Hepatocyte (in vitro differentiated cells): ENCODE results near the gene KRTAP10-1. TPM values are rescaled to one million over a fixed set of nuclear protein-coding genes. Genes with fewer than 3 reads are reported as not detected.

Experiments used
- DNase-seq: peaks from one replicate; pipeline ENCODE4 v3.0.0-alpha.2; 2016; ENCODE audit warnings: low spot score
- H2AFZ ChIP-seq: fragments of 200-600 bp; sonication (generic); 2 replicates; pipeline ENCODE4 v1.6.0; 2016; ENCODE audit warnings: antibody characterized with exemption, mild to moderate bottlenecking
- H3K27ac ChIP-seq: fragments of 200-600 bp; sonication (generic); 2 replicates; pipeline ENCODE4 v1.5.1; 2016; ENCODE audit warnings: mild to moderate bottlenecking
- H3K27me3 ChIP-seq: fragments of 200-600 bp; sonication (generic); 2 replicates; pipeline ENCODE4 v1.6.1; 2016
- H3K36me3 ChIP-seq: fragments of 200-600 bp; sonication (generic); replicated peaks from 2 replicates; pipeline ENCODE4 v1.5.1; 2016; ENCODE audit warnings: low read depth; ENCODE audit not compliant: insufficient read depth
- H3K4me1 ChIP-seq: fragments of 200-600 bp; sonication (generic); 2 replicates; pipeline ENCODE4 v1.5.1; 2016; ENCODE audit warnings: mild to moderate bottlenecking, moderate library complexity; ENCODE audit not compliant: insufficient read depth
- H3K4me2 ChIP-seq: fragments of 200-600 bp; sonication (generic); 2 replicates; pipeline ENCODE4 v1.6.0; 2016
- H3K4me3 ChIP-seq: fragments of 200-600 bp; sonication (generic); 2 replicates; pipeline ENCODE4 v1.5.1; 2016; ENCODE audit warnings: mild to moderate bottlenecking
- H3K79me2 ChIP-seq: fragments of 200-600 bp; sonication (generic); 2 replicates; pipeline ENCODE4 v1.6.0; 2017; ENCODE audit warnings: mild to moderate bottlenecking
- H3K9me2 ChIP-seq: fragments of 200-600 bp; sonication (generic); replicated peaks from 2 replicates; pipeline ENCODE4 v1.6.0; 2017; ENCODE audit warnings: mild to moderate bottlenecking; ENCODE audit not compliant: insufficient read depth
- H3K9me3 ChIP-seq: fragments of 200-600 bp; sonication (generic); 2 replicates; pipeline ENCODE4 v1.5.1; 2016; ENCODE audit warnings: low read depth, mild to moderate bottlenecking
- H4K20me1 ChIP-seq: fragments of 200-600 bp; sonication (generic); 2 replicates; pipeline ENCODE4 v1.6.0; 2016; ENCODE audit warnings: mild to moderate bottlenecking; ENCODE audit not compliant: insufficient read depth, poor library complexity, severe bottlenecking
- CTCF ChIP-seq: fragments of 200-600 bp; sonication (generic); IDR thresholded peaks from 2 replicates; pipeline ENCODE4 v1.5.1; 2016; ENCODE audit warnings: antibody characterized with exemption, mild to moderate bottlenecking; ENCODE audit not compliant: poor library complexity
- EZH2 ChIP-seq: fragments of 200-600 bp; sonication (generic); IDR thresholded peaks from 2 replicates; pipeline ENCODE4 v1.6.1; 2016; ENCODE audit warnings: antibody characterized with exemption, mild to moderate bottlenecking, borderline replicate concordance
- EZH2phosphoT487 ChIP-seq: fragments of 200-600 bp; sonication (generic); IDR thresholded peaks from one replicate; pipeline ENCODE4 v1.6.1; 2018; ENCODE audit warnings: antibody characterized with exemption, mild to moderate bottlenecking, low read depth, moderate library complexity; ENCODE audit not compliant: unreplicated experiment, severe bottlenecking
- WGBS: methylation state at CpG from one replicate; pipeline ENCODE4 v1.1.6; 2016; ENCODE audit warnings: low lambda C conversion rate; ENCODE audit errors: missing lambda C conversion rate; 5-methylcytosine and 5-hydroxymethylcytosine counted together
- polyA plus RNA-seq: library from polyadenylated mRNA; unstranded; fragments of >200 nt; fragmentation: Nextera tagmentation; extraction: Ambion mirVana; gene quantifications from 2 replicates; pipeline ENCODE4 v1.2.1, GENCODE V29; 2016
- total RNA-seq: library from RNA; depleted of rRNA; stranded (reverse); fragments of >200 nt; gene quantifications from 2 replicates; pipeline ENCODE4 v1.2.3, GENCODE V29; 2014

Gene KRTAP10-1
- not detected in 2 replicates for total RNA-seq
- not detected in 2 replicates for polyA plus RNA-seq

GRCh38 chr21:44539991-44540666 lies at the start of gene KRTAP10-1:
Gene KRTAP10-1 (minus strand): TSS chr21:44540195. CDS start chr21:44540150, 45 bp downstream.
- Histone ChIP-seq H3K79me2 (no peaks in the 10 kb centered on the region), H3K36me3 (no peaks in the 10 kb centered on the region), H4K20me1 (no peaks in the 10 kb centered on the region), H3K27ac (no peak within 1 kb of the TSS), H3K4me3 (no peak within 1 kb of the TSS), H3K9me2 (no peaks in the 10 kb centered on the region), H3K4me1 (no peaks in the 10 kb centered on the region), H3K27me3 (no peaks in the 10 kb centered on the region), H3K9me3 (peaks cover 10% of the 10 kb centered on the region), H3K4me2 (no peak within 1 kb of the TSS), H2AFZ (no peak within 1 kb of the TSS)
- DNase-seq: no peak
- WGBS: 84% methylated on average over 21 of the region's 21 CpGs
- TF ChIP-seq EZH2phosphoT487 (no peak), EZH2 (no peak), CTCF (no peak)

DNA sequence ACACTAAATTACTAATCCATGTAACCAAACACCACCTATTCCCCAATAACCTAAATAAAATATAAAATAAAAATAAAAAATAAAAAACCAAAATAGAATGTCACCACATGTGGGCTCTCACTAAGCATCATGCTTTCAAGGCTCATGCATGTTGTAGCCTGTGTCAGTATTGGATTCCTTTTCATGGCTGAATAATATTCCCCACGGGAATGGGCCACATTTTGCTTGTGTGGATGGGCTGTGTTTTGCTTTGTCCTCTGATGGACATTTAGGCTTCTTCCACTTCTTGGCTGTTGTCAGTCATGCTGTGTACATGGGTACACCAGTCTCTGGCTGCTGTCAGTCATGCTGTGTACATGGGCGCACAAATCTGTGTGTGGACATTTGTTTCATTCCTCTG lies 49.1 kb upstream of the KRTAP10-1 start:
- 100% methylated on average over 2 of the region's 2 CpGs for WGBS
- H3K36me3 ChIP-seq: no peaks in the 10 kb centered on the region
- H3K27me3 ChIP-seq: peaks cover 4% of the 10 kb centered on the region
- peaks cover 7% of the 10 kb centered on the region for H3K4me1 ChIP-seq
- no peaks in the 10 kb centered on the region for H3K9me2 ChIP-seq
- TF ChIP-seq EZH2: no peak
- TF ChIP-seq EZH2phosphoT487: no peak
- TF ChIP-seq CTCF: no peak
- H3K4me2 ChIP-seq: no peak overlapping the region
- no peak overlapping the region for H2AFZ ChIP-seq
- DNase-seq: no peak
- H3K27ac ChIP-seq: no peak overlapping the region
- no peak overlapping the region for H3K4me3 ChIP-seq
- H3K9me3 ChIP-seq: no peaks in the 10 kb centered on the region
- H3K79me2 ChIP-seq: no peaks in the 10 kb centered on the region
- H4K20me1 ChIP-seq: no peaks in the 10 kb centered on the region

DNA sequence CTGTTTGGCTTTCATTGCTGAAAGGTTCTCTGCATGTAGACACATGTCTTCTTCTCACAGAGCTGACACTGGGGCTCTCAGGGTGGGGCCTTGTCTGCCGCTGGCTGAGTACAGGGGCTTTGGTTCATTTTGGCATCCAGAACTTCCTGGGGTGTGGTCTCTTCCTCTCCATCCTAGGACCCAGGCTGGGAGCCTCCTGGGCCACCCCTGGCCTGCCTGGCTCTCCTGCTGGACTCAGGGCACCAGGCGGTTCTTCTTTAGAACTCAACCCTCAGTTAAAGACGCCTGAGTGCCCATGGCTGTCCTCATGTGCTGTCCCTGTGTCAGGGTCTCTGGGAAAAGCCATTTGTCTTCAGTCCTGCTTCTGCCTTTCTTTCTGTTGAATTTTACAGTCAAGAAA lies 45.9 kb upstream of the KRTAP10-1 start:
- no peaks in the 10 kb centered on the region for H4K20me1 ChIP-seq
- TF ChIP-seq CTCF (no peak), EZH2phosphoT487 (no peak), EZH2 (no peak)
- H2AFZ ChIP-seq: no peak overlapping the region
- H3K36me3 ChIP-seq: no peaks in the 10 kb centered on the region
- H3K9me3 ChIP-seq: no peaks in the 10 kb centered on the region
- no peak overlapping the region for H3K4me2 ChIP-seq
- no peak for DNase-seq
- no peaks in the 10 kb centered on the region for H3K4me1 ChIP-seq
- H3K9me2 ChIP-seq: no peaks in the 10 kb centered on the region
- no peaks in the 10 kb centered on the region for H3K79me2 ChIP-seq
- peaks cover 4% of the 10 kb centered on the region for H3K27me3 ChIP-seq
- no peak overlapping the region for H3K27ac ChIP-seq
- WGBS: 90% methylated on average over 3 of the region's 3 CpGs
- no peak overlapping the region for H3K4me3 ChIP-seq
